GM21423 (cell line): ENCODE data around the gene VEGFC.

Source experiments
- ATAC-seq: cut with Tn5 transposase; IDR thresholded peaks from one replicate; pipeline ENCODE4 v1.9.1; 2021; ENCODE audit warnings: mild to moderate bottlenecking, moderate library complexity; ENCODE audit not compliant: unreplicated experiment

The VEGFC gene

GRCh38 chr4:176799653-176800052 is 6.9 kb upstream of the VEGFC start:
- no peak for ATAC-seq

GRCh38 chr4:176798540-176798939 is 5.8 kb upstream of the VEGFC start:
- ATAC-seq = no peak

GRCh38 chr4:176795441-176795840 is 2.7 kb upstream of the VEGFC start:
- no peak for ATAC-seq

- no peak for ATAC-seq
These were observed 1.9 kb upstream of the VEGFC start for GRCh38 chr4:176794651-176795050.

- no peak for ATAC-seq
These were observed 1.4 kb upstream of the VEGFC start for GRCh38 chr4:176794151-176794550.

GRCh38 chr4:176793060-176793605 is 411 bp upstream of the VEGFC start:
- ATAC-seq = no peak

GRCh38 chr4:176791591-176792325 is 964 bp downstream of the VEGFC start:
- peak; percentile 17 for ATAC-seq

- ATAC-seq = no peak
These were observed 2.3 kb downstream of the VEGFC start for GRCh38 chr4:176790398-176790797.

- ATAC-seq = no peak
These were observed 2.8 kb downstream of the VEGFC start for GRCh38 chr4:176789955-176790354.

GRCh38 chr4:176788971-176789370 is 3.8 kb downstream of the VEGFC start:
- ATAC-seq = no peak

- ATAC-seq = no peak
These were observed 4.5 kb downstream of the VEGFC start for GRCh38 chr4:176788248-176788647.

GRCh38 chr4:176784816-176785215 is 7.9 kb downstream of the VEGFC start:
- no peak for ATAC-seq

- ATAC-seq = no peak
These were observed 9.9 kb downstream of the VEGFC start for GRCh38 chr4:176782794-176783193.

- no peak for ATAC-seq
These were observed 10.5 kb downstream of the VEGFC start for GRCh38 chr4:176782191-176782590.

- no peak for ATAC-seq
These were observed 11.0 kb downstream of the VEGFC start for GRCh38 chr4:176781739-176782100.

GRCh38 chr4:176780995-176781738 is 11.6 kb downstream of the VEGFC start:
- ATAC-seq = no peak

GRCh38 chr4:176779421-176779820 is 13.3 kb downstream of the VEGFC start:
- ATAC-seq = no peak

- ATAC-seq = no peak
These were observed 14.2 kb downstream of the VEGFC start for GRCh38 chr4:176778491-176778890.

- no peak for ATAC-seq
These were observed 14.7 kb downstream of the VEGFC start for GRCh38 chr4:176778063-176778462.

GRCh38 chr4:176775338-176775737 is 17.4 kb downstream of the VEGFC start:
- no peak for ATAC-seq

GRCh38 chr4:176774852-176775251 is 17.9 kb downstream of the VEGFC start:
- no peak for ATAC-seq

GRCh38 chr4:176769514-176769913 is 23.2 kb downstream of the VEGFC start:
- no peak for ATAC-seq
